NB4 (cell line): ENCODE data around the gene GNE.

Source experiments
- MYC ChIP-seq: IDR thresholded peaks from 2 replicates; pipeline ENCODE4 v1.6.1; 2011; ENCODE audit warnings: low read depth, low read length
- POLR2A ChIP-seq: IDR thresholded peaks from 2 replicates; pipeline ENCODE4 v1.6.1; 2011; ENCODE audit warnings: mild to moderate bottlenecking; ENCODE audit not compliant: insufficient read length; ENCODE audit errors: extremely low read depth
- TF ChIP-seq, protein P1 (sequence below): IDR thresholded peaks from one replicate; pipeline ENCODE4 v1.5.1; 2012; ENCODE audit warnings: low read depth, low read length
- TF ChIP-seq, protein P2 (sequence below): IDR thresholded peaks from 2 replicates; pipeline ENCODE4 v1.6.1; 2011; ENCODE audit warnings: low read depth, low read length

DNA sequence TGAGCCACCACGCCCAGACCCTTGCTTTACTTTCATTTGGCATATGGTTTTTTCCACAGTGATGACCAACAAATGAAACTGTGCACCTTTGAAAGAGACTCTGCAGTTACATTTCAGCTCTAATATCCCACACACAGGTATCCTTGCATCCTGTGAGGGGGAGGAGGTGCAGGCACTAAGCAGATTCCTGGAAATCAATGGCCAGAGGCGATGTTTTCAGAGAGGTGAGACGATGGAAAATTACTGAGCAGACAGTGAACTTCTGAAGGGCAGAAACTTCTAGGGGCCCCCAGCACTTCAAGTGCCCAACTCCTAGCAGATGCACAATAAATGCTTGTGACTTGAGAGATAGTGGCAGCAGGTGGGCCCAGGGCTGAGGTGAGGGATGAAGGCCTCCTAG lies 29.8 kb upstream of the GNE start:
- TF ChIP-seq, protein P1, sequence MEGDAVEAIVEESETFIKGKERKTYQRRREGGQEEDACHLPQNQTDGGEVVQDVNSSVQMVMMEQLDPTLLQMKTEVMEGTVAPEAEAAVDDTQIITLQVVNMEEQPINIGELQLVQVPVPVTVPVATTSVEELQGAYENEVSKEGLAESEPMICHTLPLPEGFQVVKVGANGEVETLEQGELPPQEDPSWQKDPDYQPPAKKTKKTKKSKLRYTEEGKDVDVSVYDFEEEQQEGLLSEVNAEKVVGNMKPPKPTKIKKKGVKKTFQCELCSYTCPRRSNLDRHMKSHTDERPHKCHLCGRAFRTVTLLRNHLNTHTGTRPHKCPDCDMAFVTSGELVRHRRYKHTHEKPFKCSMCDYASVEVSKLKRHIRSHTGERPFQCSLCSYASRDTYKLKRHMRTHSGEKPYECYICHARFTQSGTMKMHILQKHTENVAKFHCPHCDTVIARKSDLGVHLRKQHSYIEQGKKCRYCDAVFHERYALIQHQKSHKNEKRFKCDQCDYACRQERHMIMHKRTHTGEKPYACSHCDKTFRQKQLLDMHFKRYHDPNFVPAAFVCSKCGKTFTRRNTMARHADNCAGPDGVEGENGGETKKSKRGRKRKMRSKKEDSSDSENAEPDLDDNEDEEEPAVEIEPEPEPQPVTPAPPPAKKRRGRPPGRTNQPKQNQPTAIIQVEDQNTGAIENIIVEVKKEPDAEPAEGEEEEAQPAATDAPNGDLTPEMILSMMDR, result no peak
- TF ChIP-seq POLR2A, result no peak
- TF ChIP-seq, protein P2, sequence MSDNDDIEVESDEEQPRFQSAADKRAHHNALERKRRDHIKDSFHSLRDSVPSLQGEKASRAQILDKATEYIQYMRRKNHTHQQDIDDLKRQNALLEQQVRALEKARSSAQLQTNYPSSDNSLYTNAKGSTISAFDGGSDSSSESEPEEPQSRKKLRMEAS, result no peak
- no peak for TF ChIP-seq MYC
